ENCODE results near the gene ATG16L1.

The ATG16L1 gene

GRCh38 chr2:233225230-233226068 lies 26.0 kb upstream of the ATG16L1 start:
- no peak overlapping the region for H3K4me3 ChIP-seq (ENCODE audit: low read depth, low read length)
- no peak for DNase-seq (ENCODE audit: low read depth)

- no peak for DNase-seq (ENCODE audit: low read depth)
- H3K4me3 ChIP-seq (ENCODE audit: low read depth, low read length), result no peak overlapping the region
These were observed 24.9 kb upstream of the ATG16L1 start for GRCh38 chr2:233226511-233227031.

- DNase-seq (ENCODE audit: low read depth), result no peak
- no peak overlapping the region for H3K4me3 ChIP-seq (ENCODE audit: low read depth, low read length)
These were observed 24.0 kb upstream of the ATG16L1 start for GRCh38 chr2:233227346-233227978.

GRCh38 chr2:233228376-233228775 lies 23.1 kb upstream of the ATG16L1 start:
- DNase-seq (ENCODE audit: low read depth), result no peak
- H3K4me3 ChIP-seq (ENCODE audit: low read depth, low read length), result no peak overlapping the region

GRCh38 chr2:233233618-233234230 lies 17.7 kb upstream of the ATG16L1 start:
- no peak for DNase-seq (ENCODE audit: low read depth)

GRCh38 chr2:233234264-233234663 lies 17.2 kb upstream of the ATG16L1 start:
- DNase-seq (ENCODE audit: low read depth), result no peak

More at GRCh38 chr2:233233618-233234230, 17.7 kb upstream of the ATG16L1 start:
- H3K4me3 ChIP-seq (ENCODE audit: low read depth, low read length), result no peak overlapping the region

GRCh38 chr2:233234996-233235395 lies 16.5 kb upstream of the ATG16L1 start:
- no peak overlapping the region for H3K4me3 ChIP-seq (ENCODE audit: low read depth, low read length)
- no peak for DNase-seq (ENCODE audit: low read depth)

More at GRCh38 chr2:233234264-233234663, 17.2 kb upstream of the ATG16L1 start:
- no peak overlapping the region for H3K4me3 ChIP-seq (ENCODE audit: low read depth, low read length)

- DNase-seq (ENCODE audit: low read depth), result no peak
- no peak overlapping the region for H3K4me3 ChIP-seq (ENCODE audit: low read depth, low read length)
These were observed 15.5 kb upstream of the ATG16L1 start for GRCh38 chr2:233235977-233236376.

GRCh38 chr2:233236820-233237589 lies 14.5 kb upstream of the ATG16L1 start:
- no peak overlapping the region for H3K4me3 ChIP-seq (ENCODE audit: low read depth, low read length)
- DNase-seq (ENCODE audit: low read depth), result no peak

GRCh38 chr2:233240897-233241296 lies 10.6 kb upstream of the ATG16L1 start:
- DNase-seq (ENCODE audit: low read depth), result no peak
- H3K4me3 ChIP-seq (ENCODE audit: low read depth, low read length), result no peak overlapping the region

- no peak overlapping the region for H3K4me3 ChIP-seq (ENCODE audit: low read depth, low read length)
- no peak for DNase-seq (ENCODE audit: low read depth)
These were observed 9.7 kb upstream of the ATG16L1 start for GRCh38 chr2:233241803-233242202.

- H3K4me3 ChIP-seq (ENCODE audit: low read depth, low read length), result no peak overlapping the region
- no peak for DNase-seq (ENCODE audit: low read depth)
These were observed 9.1 kb upstream of the ATG16L1 start for GRCh38 chr2:233242231-233242927.

GRCh38 chr2:233243348-233243747 lies 8.1 kb upstream of the ATG16L1 start:
- H3K4me3 ChIP-seq (ENCODE audit: low read depth, low read length), result no peak overlapping the region
- DNase-seq (ENCODE audit: low read depth), result no peak

- no peak for DNase-seq (ENCODE audit: low read depth)
- no peak overlapping the region for H3K4me3 ChIP-seq (ENCODE audit: low read depth, low read length)
These were observed 6.7 kb upstream of the ATG16L1 start for GRCh38 chr2:233244818-233245217.

- no peak for DNase-seq (ENCODE audit: low read depth)
- H3K4me3 ChIP-seq (ENCODE audit: low read depth, low read length), result no peak overlapping the region
These were observed 6.1 kb upstream of the ATG16L1 start for GRCh38 chr2:233245406-233245805.

- no peak overlapping the region for H3K4me3 ChIP-seq (ENCODE audit: low read depth, low read length)
- DNase-seq (ENCODE audit: low read depth), result no peak
These were observed 4.4 kb upstream of the ATG16L1 start for GRCh38 chr2:233247116-233247515.

GRCh38 chr2:233247744-233248143 lies 3.7 kb upstream of the ATG16L1 start:
- no peak overlapping the region for H3K4me3 ChIP-seq (ENCODE audit: low read depth, low read length)
- no peak for DNase-seq (ENCODE audit: low read depth)

- H3K4me3 ChIP-seq (ENCODE audit: low read depth, low read length), result no peak overlapping the region
- no peak for DNase-seq (ENCODE audit: low read depth)
These were observed 2.5 kb upstream of the ATG16L1 start for GRCh38 chr2:233248999-233249398.

GRCh38 chr2:233250568-233250967 lies 905 bp upstream of the ATG16L1 start:
- H3K4me3 ChIP-seq (ENCODE audit: low read depth, low read length), result no peak overlapping the region
- DNase-seq (ENCODE audit: low read depth), result no peak
